ENCODE results near the gene MRPL44.
A peak's percentile ranks its signal among the peaks of the same experiment; 100 is the strongest.

Gene MRPL44

GRCh38 chr2:224009605-224010315 is 52.5 kb downstream of the MRPL44 start:
- DNase-seq (ENCODE audit: low read depth) = peak; percentile 39

- no peak for DNase-seq (ENCODE audit: low read depth)
These were observed 54.6 kb downstream of the MRPL44 start for GRCh38 chr2:224011837-224012236.

- DNase-seq (ENCODE audit: low read depth) = no peak
These were observed 57.1 kb downstream of the MRPL44 start for GRCh38 chr2:224014336-224014735.

- no peak for DNase-seq (ENCODE audit: low read depth)
These were observed 59.7 kb downstream of the MRPL44 start for GRCh38 chr2:224016963-224017362.
